Testis (tissue), 2 donors: ENCODE results near the gene ADK.

Source experiments
- CTCF ChIP-seq, 3 experiments: fragments of 450-650 bp in 2 of 3; fragments of 200-600 bp in 1 of 3; sonication (generic) in 1 of 3; IDR thresholded peaks; one replicate each; pipeline ENCODE4 v1.5.1; 2016 to 2019; ENCODE audit warnings: antibody characterized with exemption in 3 of 3, mild to moderate bottlenecking in 2 of 3, moderate library complexity in 1 of 3
- POLR2A ChIP-seq: fragments of 450-650 bp; IDR thresholded peaks from one replicate; pipeline ENCODE4 v1.6.1; 2017; ENCODE audit warnings: antibody characterized with exemption, mild to moderate bottlenecking, moderate library complexity

GRCh38 chr10:74620626-74621025, 469.6 kb downstream of the ADK start:
- TF ChIP-seq POLR2A: no peak
- TF ChIP-seq CTCF (IDR thresholded peaks at IDR 0.05): no peak
